Upper lobe of left lung (tissue), 6 donors: ENCODE measurements around the gene PRKN. TPM values are rescaled to one million over a fixed set of nuclear protein-coding genes. Genes with fewer than 3 reads are reported as not detected.

ENCODE experiments used
- ATAC-seq, 2 donors: fragments of 200-7000 bp; cut with Tn5 transposase; one replicate each; pipeline ENCODE4 v1.9.1; 2022; ENCODE audit warnings: mild to moderate bottlenecking in 2 of 2, moderate library complexity in 2 of 2; ENCODE audit not compliant: low FRiP score in 2 of 2
- DNase-seq, 2 donors: peaks; one replicate each; pipeline ENCODE4 v3.0.0-alpha.2; 2019 to 2020
- H3K27ac ChIP-seq, 4 donors: fragments of 200-600 bp; sonication (generic); one replicate each; pipeline ENCODE4 v1.5.1; 2016 to 2019
- H3K27me3 ChIP-seq, 4 donors: fragments of 200-600 bp; sonication (generic); one replicate each; pipeline ENCODE4 v1.5.1; 2017 to 2019
- H3K36me3 ChIP-seq, 4 donors: fragments of 200-600 bp; sonication (generic); one replicate each; pipeline ENCODE4 v1.5.1; 2016 to 2019
- H3K4me1 ChIP-seq, 4 donors: fragments of 200-600 bp; sonication (generic); one replicate each; pipeline ENCODE4 v1.5.1; 2018 to 2019
- H3K4me3 ChIP-seq, 4 donors: fragments of 200-600 bp; sonication (generic); one replicate each; pipeline ENCODE4 v1.5.1; 2017 to 2019; ENCODE audit warnings: mild to moderate bottlenecking in 2 of 4, moderate library complexity in 1 of 4
- H3K9me3 ChIP-seq, 4 donors: fragments of 200-600 bp; sonication (generic); one replicate each; pipeline ENCODE4 v1.5.1; 2018 to 2019
- EP300 ChIP-seq, 4 donors: sonication (generic); formaldehyde crosslinking; IDR thresholded peaks; one replicate each; pipeline ENCODE4 v1.5.1; 2017; ENCODE audit warnings: antibody characterized with exemption in 4 of 4, control low read depth in 2 of 4
- POLR2A ChIP-seq, 4 donors: fragments of 450-650 bp; IDR thresholded peaks; one replicate each; pipeline ENCODE4 v1.5.1; 2016 to 2017; ENCODE audit warnings: antibody characterized with exemption in 4 of 4, mild to moderate bottlenecking in 2 of 4
- POLR2AphosphoS5 ChIP-seq, 2 donors: sonication (generic); formaldehyde crosslinking; IDR thresholded peaks; one replicate each; pipeline ENCODE4 v1.5.1; 2017; ENCODE audit warnings: antibody characterized with exemption in 2 of 2
- WGBS, 2 donors: methylation state at CpG; one replicate each; pipeline ENCODE4 v1.1.5; 2017 to 2018; 5-methylcytosine and 5-hydroxymethylcytosine counted together
- total RNA-seq, 6 donors: library from RNA; depleted of rRNA in 4 of 6; stranded (reverse); fragments of >200 nt in 4 of 6; gene quantifications; one replicate each; pipeline versions ENCODE4 v1.1.0 to v1.2.1, GENCODE V29; 2016 to 2021
- TF ChIP-seq, protein P1 (sequence below), 6 experiments: fragments of 450-650 bp in 4 of 6; fragments of 200-600 bp in 2 of 6; sonication (generic) in 2 of 6; IDR thresholded peaks; one replicate each; pipeline ENCODE4 v1.5.1; 2016 to 2019; ENCODE audit warnings: antibody characterized with exemption in 6 of 6
- donor health status: DM: no; HTN: no; CAD: no; lungs with moderate emphysema.
- donor health status: DM: no; HTN: yes; CAD: no; lungs with severe emphysema.

Gene PRKN
- total RNA-seq, 6 donors from 2014 or later, result 2.7 to 29.3 (median 5.5) TPM

GRCh38 chr6:162364488-162364887 is 363.1 kb downstream of the PRKN start:
- no peak for ATAC-seq
- WGBS, 2 donors, result 83% methylated on average over 4 of the region's 4 CpGs
- no peaks in the 10 kb centered on the region for H3K9me3 ChIP-seq
- DNase-seq, result no peak
- H3K36me3 ChIP-seq, result no peaks in the 10 kb centered on the region
- no peak overlapping the region for H3K27ac ChIP-seq
- no peaks in the 10 kb centered on the region for H3K4me1 ChIP-seq
- TF ChIP-seq, protein P1, sequence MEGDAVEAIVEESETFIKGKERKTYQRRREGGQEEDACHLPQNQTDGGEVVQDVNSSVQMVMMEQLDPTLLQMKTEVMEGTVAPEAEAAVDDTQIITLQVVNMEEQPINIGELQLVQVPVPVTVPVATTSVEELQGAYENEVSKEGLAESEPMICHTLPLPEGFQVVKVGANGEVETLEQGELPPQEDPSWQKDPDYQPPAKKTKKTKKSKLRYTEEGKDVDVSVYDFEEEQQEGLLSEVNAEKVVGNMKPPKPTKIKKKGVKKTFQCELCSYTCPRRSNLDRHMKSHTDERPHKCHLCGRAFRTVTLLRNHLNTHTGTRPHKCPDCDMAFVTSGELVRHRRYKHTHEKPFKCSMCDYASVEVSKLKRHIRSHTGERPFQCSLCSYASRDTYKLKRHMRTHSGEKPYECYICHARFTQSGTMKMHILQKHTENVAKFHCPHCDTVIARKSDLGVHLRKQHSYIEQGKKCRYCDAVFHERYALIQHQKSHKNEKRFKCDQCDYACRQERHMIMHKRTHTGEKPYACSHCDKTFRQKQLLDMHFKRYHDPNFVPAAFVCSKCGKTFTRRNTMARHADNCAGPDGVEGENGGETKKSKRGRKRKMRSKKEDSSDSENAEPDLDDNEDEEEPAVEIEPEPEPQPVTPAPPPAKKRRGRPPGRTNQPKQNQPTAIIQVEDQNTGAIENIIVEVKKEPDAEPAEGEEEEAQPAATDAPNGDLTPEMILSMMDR (IDR thresholded peaks at IDR 0.05), result no peak
- TF ChIP-seq POLR2AphosphoS5 (IDR thresholded peaks at IDR 0.05) (no peak), EP300 (IDR thresholded peaks at IDR 0.05) (no peak), POLR2A (IDR thresholded peaks at IDR 0.05) (no peak)
- no peak overlapping the region for H3K4me3 ChIP-seq
- no peaks in the 10 kb centered on the region for H3K27me3 ChIP-seq

- H3K36me3 ChIP-seq, result no peaks in the 10 kb centered on the region
- DNase-seq, result no peak
- H3K27me3 ChIP-seq, result no peaks in the 10 kb centered on the region
- H3K27ac ChIP-seq, result no peak overlapping the region
- H3K4me3 ChIP-seq, result no peak overlapping the region
- no peaks in the 10 kb centered on the region for H3K9me3 ChIP-seq
- WGBS, 2 donors, result 84 to 97% methylated on average over 4 of the region's 4 CpGs
- TF ChIP-seq POLR2A (IDR thresholded peaks at IDR 0.05) (no peak), EP300 (IDR thresholded peaks at IDR 0.05) (no peak), POLR2AphosphoS5 (IDR thresholded peaks at IDR 0.05) (no peak)
- TF ChIP-seq, protein P1 (IDR thresholded peaks at IDR 0.05), result no peak
- no peak for ATAC-seq
- H3K4me1 ChIP-seq, result no peaks in the 10 kb centered on the region
Measured at GRCh38 chr6:162363757-162364156, 363.8 kb downstream of the PRKN start.

DNA sequence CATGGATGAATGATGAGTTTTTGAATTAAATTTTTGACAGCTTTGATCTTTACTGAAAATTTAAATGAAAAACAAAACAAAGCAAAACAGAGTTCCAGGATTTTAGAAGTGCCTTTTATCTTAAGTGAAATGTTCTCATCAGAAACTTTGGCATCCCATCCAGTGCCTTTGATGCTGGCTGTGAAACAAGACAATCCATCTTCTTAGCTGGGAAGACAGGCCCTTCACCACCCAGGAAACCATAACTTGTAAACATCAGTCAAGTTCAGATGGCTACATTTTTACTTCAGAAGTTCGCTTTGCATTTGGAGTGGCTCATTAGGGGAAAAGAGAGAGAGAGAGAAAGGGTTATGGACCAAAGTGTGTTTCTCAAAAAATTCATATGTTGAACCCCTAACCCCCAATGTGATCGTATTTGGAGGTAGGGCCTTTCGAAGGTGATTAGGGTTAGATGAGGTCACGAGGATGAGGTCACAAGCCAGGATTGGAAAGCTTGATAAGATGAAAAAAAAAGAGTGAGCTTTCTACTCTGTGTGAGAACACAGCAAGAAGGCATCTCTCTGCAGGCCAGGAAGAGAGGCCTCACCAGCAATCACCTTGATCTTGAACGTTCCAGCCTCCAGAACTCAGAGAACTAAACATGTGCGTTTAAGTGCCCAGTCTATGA is 366.5 kb downstream of the PRKN start:
- 73 to 75% methylated on average over 6 of the region's 6 CpGs for WGBS, 2 donors
- H3K9me3 ChIP-seq, result no peaks in the 10 kb centered on the region
- no peak for DNase-seq
- TF ChIP-seq EP300 (IDR thresholded peaks at IDR 0.05) (no peak), POLR2AphosphoS5 (IDR thresholded peaks at IDR 0.05) (no peak), POLR2A (IDR thresholded peaks at IDR 0.05) (no peak)
- TF ChIP-seq, protein P1 (IDR thresholded peaks at IDR 0.05), result no peak
- H3K4me3 ChIP-seq, result no peak overlapping the region
- no peaks in the 10 kb centered on the region for H3K4me1 ChIP-seq
- ATAC-seq, result no peak
- H3K36me3 ChIP-seq, result no peaks in the 10 kb centered on the region
- H3K27ac ChIP-seq, result no peak overlapping the region
- no peaks in the 10 kb centered on the region for H3K27me3 ChIP-seq

DNA sequence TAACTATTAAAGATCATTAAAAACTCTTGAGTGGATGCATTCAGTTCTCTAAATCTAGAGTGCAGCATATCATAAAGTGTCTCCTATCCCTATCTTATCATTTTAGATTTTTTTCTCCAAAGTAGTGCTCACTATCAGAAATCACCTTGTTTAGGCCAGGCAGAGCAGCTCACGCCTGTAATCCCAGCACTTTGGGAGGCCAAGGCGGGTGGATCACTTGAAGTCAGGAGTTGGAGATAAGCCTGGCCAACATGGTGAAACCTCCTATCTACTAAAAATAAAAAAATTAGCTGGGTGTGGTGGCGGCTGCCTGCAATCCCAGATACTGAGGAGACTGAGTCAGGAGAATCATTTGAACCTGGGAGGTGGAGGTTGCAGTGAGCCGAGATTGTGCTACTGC is 368.9 kb downstream of the PRKN start:
- H3K4me3 ChIP-seq, result no peak overlapping the region
- H3K27ac ChIP-seq, result no peak overlapping the region
- DNase-seq (no peak), ATAC-seq (no peak)
- no peaks in the 10 kb centered on the region for H3K4me1 ChIP-seq
- no peaks in the 10 kb centered on the region for H3K36me3 ChIP-seq
- WGBS, 2 donors, result 86 to 94% methylated on average over 4 of the region's 4 CpGs
- H3K9me3 ChIP-seq, result no peaks in the 10 kb centered on the region
- TF ChIP-seq POLR2AphosphoS5 (IDR thresholded peaks at IDR 0.05), result no peak
- TF ChIP-seq POLR2A (IDR thresholded peaks at IDR 0.05), result no peak
- no peaks in the 10 kb centered on the region for H3K27me3 ChIP-seq

DNA sequence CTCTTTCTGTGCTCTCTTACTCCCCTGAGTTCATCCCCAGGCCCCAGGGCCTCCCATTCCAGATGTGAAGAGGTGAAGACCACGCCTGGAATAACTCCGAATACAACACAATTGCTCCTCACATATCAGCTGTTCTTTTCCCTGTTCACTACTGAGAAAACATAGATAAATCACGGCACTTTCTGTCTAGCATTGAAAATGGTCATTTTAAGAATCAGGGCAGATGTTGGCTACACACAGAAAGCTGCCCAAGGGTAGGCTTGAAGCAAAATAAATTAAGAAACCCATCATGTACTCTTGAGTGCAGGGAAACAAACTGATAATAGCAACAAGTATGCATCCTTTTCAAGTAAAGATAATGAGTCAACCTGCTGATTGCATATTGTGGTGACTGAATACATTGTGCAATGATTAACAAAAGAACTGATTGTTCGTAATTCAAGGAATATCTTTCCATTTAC is 382.5 kb downstream of the PRKN start:
- H3K4me1 ChIP-seq, result no peaks in the 10 kb centered on the region
- 76 to 78% methylated on average over 4 of the region's 4 CpGs for WGBS, 2 donors
- H3K27me3 ChIP-seq, result no peaks in the 10 kb centered on the region
- DNase-seq (no peak), ATAC-seq (peak in 1 of 2 donors; percentile 28)
- H3K36me3 ChIP-seq, result no peaks in the 10 kb centered on the region
- TF ChIP-seq EP300 (IDR thresholded peaks at IDR 0.05) (no peak), POLR2AphosphoS5 (IDR thresholded peaks at IDR 0.05) (no peak), POLR2A (IDR thresholded peaks at IDR 0.05) (no peak)
- TF ChIP-seq, protein P1 (IDR thresholded peaks at IDR 0.05), result no peak
- no peak overlapping the region for H3K4me3 ChIP-seq
- H3K9me3 ChIP-seq, result no peaks in the 10 kb centered on the region
- no peak overlapping the region for H3K27ac ChIP-seq
